ENCODE measurements around the gene DDO.
"Not testable (repeated sequence)": the region's sequence is repeated elsewhere in the genome, so short reads cannot be mapped to it uniquely, and the experiment has no call there.

Gene DDO

DNA sequence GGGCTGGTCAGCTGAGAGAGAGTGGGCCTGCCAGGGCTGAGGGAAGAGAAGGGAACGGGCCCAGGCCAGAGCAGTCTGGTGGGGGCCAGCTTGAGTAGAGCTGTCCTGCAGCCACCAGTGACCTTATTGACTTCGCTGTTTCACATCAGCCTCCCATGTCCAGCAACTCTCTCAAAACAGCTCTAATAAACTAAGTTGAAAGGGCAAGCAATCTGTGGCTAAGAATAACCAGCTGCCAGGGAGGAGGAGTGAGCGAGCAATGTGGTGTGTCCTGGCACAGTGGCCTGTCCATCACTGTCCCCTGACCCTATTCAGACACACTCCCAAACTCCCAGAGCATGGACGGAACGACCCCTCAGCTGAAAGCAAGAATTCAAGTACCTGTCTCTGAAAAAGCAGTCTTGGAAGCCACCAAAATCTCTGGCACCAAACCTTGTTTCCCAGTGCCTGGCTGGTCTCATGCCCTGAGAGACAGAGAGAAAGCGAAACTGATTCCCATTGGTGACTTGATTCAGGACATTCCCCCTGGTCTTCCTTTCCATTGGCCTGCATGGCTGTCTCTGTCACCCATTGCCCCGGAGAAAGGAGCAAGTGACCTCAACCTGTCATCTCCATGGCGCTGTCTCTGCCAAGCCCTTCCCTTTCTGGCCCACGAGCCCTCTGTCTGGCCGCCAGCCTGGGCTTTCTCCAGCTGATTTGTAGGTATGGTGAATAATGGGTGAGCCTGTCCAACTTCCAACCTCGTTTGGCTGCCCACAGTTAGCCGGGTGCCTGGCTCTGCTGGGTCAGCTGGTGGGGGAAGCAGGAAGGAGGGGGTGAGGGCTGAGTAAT lies at the start of gene DDO:
DDO (minus strand) TSS at position 490 of the 831 bp plus-strand sequence. CDS start 2,113 bp downstream, outside the sequence.
- no peak for DNase-seq (ENCODE audit: low spot score)

- DNase-seq (ENCODE audit: low spot score): no peak
These were observed 47.6 kb upstream of the DDO start for GRCh38 chr6:110462884-110463481.

DNA sequence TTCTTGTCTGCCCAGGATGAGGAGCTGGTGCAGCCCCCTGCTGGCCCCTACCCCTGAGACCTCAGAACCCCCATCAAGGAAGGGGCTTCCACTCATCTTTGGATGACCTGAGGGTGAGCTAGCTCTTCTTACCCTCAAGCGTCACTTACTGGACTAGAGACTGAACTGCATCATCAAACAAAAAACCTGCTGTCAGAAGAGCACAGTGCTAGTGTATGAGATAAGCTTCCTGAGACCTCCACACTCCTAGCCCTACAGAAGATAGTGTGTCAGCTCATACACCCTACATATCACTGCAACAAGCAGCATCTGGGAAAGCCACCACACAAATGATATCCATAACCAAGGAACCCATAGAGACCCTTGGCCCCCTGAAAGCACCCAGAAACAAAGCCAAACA lies 46.0 kb upstream of the DDO start:
- no peak for DNase-seq (ENCODE audit: low spot score)

- no peak for DNase-seq (ENCODE audit: low spot score)
These were observed 43.8 kb upstream of the DDO start for GRCh38 chr6:110459137-110459536.

- no peak for DNase-seq (ENCODE audit: low spot score)
These were observed 43.1 kb upstream of the DDO start for GRCh38 chr6:110458476-110458875.

DNA sequence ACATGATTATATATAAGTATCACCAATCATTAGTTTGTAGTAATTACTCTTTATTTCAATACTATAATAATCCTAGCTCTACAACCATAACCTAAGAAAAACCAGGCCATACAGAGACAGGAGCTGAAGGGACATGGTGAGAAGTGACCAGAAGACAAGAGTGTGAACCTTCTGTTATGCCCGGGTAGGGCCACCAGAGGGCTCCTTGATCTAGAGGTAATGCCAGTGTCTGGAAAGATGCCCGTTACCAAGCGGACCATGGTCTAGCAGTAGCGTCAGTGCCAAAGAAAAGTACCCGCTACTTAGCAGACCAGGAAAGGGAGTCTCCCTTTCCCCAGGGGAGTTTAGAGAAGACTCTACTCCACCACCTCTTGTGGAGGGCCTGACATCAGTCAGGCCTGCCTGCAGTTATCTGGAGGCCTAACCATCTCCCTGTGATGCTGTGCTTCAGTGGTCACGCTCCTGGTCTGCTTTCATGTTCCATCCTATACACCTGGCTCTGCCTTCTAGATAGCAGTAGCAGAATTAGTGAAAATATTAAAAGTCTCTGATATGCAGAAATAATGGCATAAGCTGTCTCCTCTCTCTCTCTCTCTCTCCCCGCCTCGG lies 42.3 kb upstream of the DDO start:
- DNase-seq (ENCODE audit: low spot score): not testable (repeated sequence)

GRCh38 chr6:110456694-110457093 lies 41.3 kb upstream of the DDO start:
- no peak for DNase-seq (ENCODE audit: low spot score)

- DNase-seq (ENCODE audit: low spot score): no peak
These were observed 34.1 kb upstream of the DDO start for GRCh38 chr6:110449541-110449895.

- DNase-seq (ENCODE audit: low spot score): no peak
These were observed 33.6 kb upstream of the DDO start for GRCh38 chr6:110448846-110449540.

- no peak for DNase-seq (ENCODE audit: low spot score)
These were observed 32.4 kb upstream of the DDO start for GRCh38 chr6:110447761-110448160.

- no peak for DNase-seq (ENCODE audit: low spot score)
These were observed 31.0 kb upstream of the DDO start for GRCh38 chr6:110446405-110446804.

DNA sequence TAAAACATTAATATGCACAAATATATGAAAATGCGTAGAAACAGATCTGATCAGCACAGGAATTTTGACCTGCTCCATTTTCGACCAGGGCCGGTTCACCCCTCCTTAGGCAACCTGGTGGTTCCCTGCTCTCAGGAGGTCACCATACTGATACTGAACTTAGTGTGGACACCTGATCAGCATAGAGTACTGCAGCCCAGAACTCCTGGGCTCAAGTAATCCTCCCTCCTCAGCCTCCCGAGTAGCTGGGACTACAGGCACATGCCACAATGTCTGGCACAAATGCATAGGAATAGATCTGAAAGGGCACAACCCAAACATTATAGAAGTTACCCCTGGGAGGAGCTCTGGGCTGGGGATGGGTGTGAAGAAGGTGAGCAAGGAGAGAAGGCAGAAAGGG lies 24.7 kb upstream of the DDO start:
- no peak for DNase-seq (ENCODE audit: low spot score)

GRCh38 chr6:110439356-110439755 lies 24.0 kb upstream of the DDO start:
- DNase-seq (ENCODE audit: low spot score): no peak

DNA sequence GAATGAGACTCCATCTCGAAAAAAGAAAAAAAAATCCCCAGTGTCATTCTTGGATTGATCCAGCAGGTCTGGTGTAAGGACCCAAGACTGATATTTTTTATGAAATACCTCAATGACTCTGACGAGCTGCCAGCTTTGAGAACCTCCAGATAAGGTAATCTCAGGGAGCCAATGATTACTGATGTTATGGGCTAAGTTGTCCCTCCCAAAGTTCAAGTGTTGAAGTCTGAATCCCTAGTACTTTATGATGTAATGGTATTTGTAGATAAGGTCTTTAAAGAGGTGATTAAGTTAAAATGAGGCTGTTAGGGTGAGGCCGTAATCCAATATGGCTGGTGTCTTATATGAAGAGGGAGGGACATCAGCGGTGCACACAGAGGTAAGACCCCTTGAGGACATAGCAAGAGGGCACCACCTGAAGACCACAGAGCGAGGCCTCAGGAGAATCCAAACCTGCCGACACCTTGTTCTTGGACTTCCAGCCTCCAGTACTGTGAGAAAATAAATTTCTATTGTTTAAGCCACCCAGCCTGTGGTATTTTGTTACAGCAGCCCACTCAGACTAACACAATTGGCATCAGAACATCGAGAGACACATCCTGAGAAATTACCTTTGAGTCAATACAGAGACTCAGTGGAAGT lies 19.7 kb upstream of the DDO start:
- DNase-seq (ENCODE audit: low spot score): no peak

DNA sequence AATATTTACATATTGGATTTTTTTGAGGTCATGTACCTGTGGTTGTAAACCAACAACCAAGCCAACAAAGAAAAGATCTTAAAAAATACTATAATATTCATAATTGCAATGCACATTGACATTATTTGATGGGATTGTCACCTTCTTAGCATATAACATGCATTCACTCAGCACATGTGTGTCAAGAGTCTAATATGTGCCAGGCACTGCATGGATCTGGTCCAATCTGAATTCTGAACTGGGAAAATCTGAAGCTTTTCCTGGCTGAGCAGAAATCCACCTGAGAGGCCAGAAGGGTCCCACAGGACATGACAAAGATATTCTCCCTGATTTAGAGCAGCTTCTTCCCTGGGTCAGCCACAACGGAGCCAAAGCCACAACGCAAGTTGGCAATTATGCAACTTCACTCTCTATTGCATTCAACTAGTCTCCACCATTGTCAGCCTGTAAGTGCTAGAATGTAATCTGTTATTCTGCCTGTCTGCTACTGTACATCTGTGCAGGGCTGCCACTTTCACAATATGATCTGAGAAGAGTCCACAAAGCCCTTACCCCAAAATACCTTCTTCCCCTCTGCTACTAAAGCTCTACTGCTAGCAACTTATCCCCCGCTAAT lies 17.0 kb upstream of the DDO start:
- DNase-seq (ENCODE audit: low spot score): no peak

DNA sequence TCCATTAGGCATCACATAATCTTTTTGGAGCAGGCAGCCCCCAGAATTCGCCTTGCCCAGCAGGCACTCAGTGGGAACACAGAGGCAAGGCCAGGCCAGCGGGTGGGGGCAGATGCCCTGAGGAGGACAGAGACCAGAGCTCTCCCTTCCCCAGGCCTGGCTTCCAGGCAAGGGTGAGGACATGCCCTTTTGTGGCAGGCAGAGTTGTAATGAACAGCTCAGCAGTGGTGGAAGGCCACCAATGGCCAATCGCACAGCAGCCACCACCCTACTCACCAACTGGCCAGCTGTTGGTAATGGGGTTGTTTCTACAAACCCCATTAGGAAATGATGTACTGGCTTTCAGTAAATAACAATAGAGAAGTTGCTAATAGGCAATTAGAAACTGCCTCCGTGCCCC lies 15.4 kb upstream of the DDO start:
- DNase-seq (ENCODE audit: low spot score): no peak

DNA sequence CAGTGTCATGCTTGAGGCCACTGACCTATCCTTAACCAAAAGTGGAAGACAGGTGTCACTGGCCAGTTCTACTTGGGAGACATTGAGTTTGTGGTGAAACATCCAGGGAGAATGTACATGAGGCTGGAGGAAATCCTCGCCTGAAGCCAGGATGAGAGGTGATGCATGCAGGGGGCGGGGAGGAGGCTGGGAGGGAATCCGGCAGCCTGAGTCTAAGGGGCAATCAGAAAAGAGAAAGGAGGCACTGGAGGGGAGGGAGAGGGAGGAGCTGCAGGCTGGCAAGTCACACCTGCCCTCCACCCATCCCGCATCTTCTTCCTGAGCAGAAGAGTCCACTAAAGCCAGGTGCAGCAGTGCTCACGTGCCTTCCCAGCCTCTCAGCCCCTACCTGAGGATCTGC lies 14.9 kb upstream of the DDO start:
- peak; percentile 30 for DNase-seq (ENCODE audit: low spot score)

DNA sequence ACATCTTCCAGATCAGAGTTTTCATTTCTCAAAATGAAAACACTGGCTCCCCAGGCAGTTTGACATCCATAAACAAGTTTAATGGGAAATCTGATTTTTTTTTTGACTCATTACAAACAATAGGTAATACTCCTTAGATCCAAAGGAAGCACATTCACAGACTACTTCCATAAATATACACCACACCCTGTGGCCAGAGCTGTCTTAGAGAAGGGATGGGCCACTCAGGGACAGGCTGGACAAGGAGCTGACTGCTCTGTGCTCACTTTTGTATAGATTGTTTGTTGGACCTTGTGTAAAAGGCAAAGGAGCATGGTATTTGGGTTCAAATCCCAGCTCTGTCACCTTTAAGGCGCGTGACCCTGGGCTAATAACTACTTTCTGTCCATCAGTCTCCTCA lies 12.8 kb upstream of the DDO start:
- no peak for DNase-seq (ENCODE audit: low spot score)

GRCh38 chr6:110425816-110426215 lies 10.4 kb upstream of the DDO start:
- DNase-seq (ENCODE audit: low spot score): no peak

DNA sequence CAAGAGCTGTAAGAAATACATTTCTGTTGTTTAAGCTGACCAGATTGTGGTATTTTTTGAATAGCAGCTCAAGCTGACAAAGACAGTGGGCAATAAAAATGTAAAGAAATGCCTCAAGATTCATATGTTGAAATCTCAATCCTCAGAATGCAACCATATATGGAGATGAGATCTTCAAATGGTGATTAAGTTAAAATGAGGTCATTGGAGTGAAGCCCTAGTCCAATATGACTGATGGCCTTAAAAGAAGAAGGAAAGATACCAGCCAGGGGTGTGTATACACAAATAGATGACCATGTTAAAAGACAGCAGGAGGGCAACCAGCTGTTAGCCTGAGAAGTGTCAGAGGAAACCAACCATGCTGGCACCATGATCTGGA lies 7.1 kb upstream of the DDO start:
- DNase-seq (ENCODE audit: low spot score): no peak

DNA sequence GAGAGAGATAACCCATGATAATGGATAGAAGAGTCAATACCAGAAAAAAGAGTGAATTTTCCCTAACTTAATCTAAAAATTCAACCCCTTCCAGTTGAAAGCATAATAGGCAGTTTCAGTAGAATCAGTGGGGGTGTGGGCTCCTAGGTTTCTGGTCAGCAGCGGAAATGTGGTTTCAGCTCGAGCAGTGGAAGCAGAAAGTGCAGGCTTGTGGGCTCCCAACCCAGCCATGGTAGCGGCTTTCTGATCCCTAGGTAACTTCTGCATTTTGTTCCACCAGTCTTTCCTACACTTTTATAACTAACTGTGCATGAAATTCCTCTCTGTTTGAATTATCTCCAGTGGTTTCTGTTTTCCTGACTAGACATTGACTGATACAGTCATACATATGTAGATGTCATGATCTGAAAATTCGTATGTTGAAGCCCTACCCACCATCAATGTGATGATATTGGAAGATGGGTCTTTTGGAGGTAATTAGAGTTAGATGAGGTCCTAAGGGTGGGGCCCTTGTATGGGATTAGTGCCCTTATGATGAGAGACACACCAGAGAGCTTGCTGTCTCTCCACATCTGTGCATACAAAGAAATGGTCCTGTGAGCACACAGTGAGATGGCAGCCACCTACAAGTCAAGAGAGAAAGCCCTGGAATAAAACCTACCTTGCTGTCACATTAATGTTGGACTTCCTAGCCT lies 6.5 kb upstream of the DDO start:
- no peak for DNase-seq (ENCODE audit: low spot score)

All from iPS-NIHi11 (cell line).